Cardiac fibroblast (primary cell): Measurements from ENCODE around the gene CXCR4.
A peak's percentile ranks its signal among the peaks of the same experiment; 100 is the strongest.

ENCODE experiments used
- DNase-seq, 2 donors: peaks; one replicate each; pipeline versions ENCODE4 v3.0.0 to v3.0.0-alpha.2; 2010; ENCODE audit warnings: low read depth in 2 of 2
- H3K4me3 ChIP-seq, 2 donors: replicated peaks in 1 of 2; 1 replicate in 1 of 2; 2 replicates in 1 of 2; pipeline ENCODE4 v1.5.1; 2011; ENCODE audit warnings: low read depth in 2 of 2, low read length in 2 of 2, mild to moderate bottlenecking in 2 of 2, moderate library complexity in 1 of 2
- CTCF ChIP-seq: IDR thresholded peaks from one replicate; pipeline ENCODE4 v1.5.1; 2011; ENCODE audit warnings: low read depth, mild to moderate bottlenecking, low read length, inconsistent platforms

CXCR4 gene

GRCh38 chr2:136121204-136121910, 3.4 kb upstream of the CXCR4 start:
- DNase-seq, result no peak
- H3K4me3 ChIP-seq, result no peak overlapping the region
- TF ChIP-seq CTCF, result no peak

- DNase-seq, result no peak
- TF ChIP-seq CTCF, result no peak
- H3K4me3 ChIP-seq, result no peak overlapping the region
These were observed 2.0 kb upstream of the CXCR4 start for GRCh38 chr2:136119717-136120675.

GRCh38 chr2:136118819-136119716, 1.1 kb upstream of the CXCR4 start:
- no peak overlapping the region for H3K4me3 ChIP-seq
- no peak for DNase-seq
- no peak for TF ChIP-seq CTCF

GRCh38 chr2:136117391-136117841, 533 bp downstream of the CXCR4 start:
- peak overlapping the region; percentile 21 to 46 for H3K4me3 ChIP-seq
- TF ChIP-seq CTCF, result no peak
- DNase-seq, result peak; percentile 29 to 51

- no peak for TF ChIP-seq CTCF
- H3K4me3 ChIP-seq, result peak overlapping the region; percentile 21 to 46
- DNase-seq, result peak in 1 of 2 donors; percentile 16
These were observed 1.0 kb downstream of the CXCR4 start for GRCh38 chr2:136116813-136117390.
